CD4-positive, alpha-beta T cell (primary cell): ENCODE data around the gene AGBL1. TPM values are rescaled to one million over a fixed set of nuclear protein-coding genes. Genes with fewer than 3 reads are reported as not detected.

Experiments
- ATAC-seq: fragments of 200-7000 bp; cut with Tn5 transposase; one replicate; pipeline ENCODE4 v1.10.0; 2022; ENCODE audit warnings: mild to moderate bottlenecking; ENCODE audit not compliant: poor library complexity
- CTCF ChIA-PET: fragments of 350-600 bp; sonication (Branson Sonifier 250); formaldehyde crosslinking; loops from one replicate; lab custom pipeline; 2021; ENCODE audit warnings: antibody characterized with exemption, inconsistent platforms; lab: Charles Lee
- POLR2A ChIA-PET: fragments of 350-600 bp; sonication (Branson Sonifier 250); formaldehyde crosslinking; loops from one replicate; lab custom pipeline; 2021; ENCODE audit warnings: antibody characterized with exemption, inconsistent platforms; lab: Charles Lee
- DNase-seq, 14 experiments: peaks; one replicate each; pipeline ENCODE4 v3.0.0-alpha.2; 2013 to 2020; ENCODE audit warnings: mixed read lengths in 2 of 14
- H3K27ac ChIP-seq, 2 donors: one replicate each; pipeline versions ENCODE4 v1.5.1 to v1.7.0; 2013; ENCODE audit warnings: low read length in 2 of 2, low read depth in 1 of 2, mild to moderate bottlenecking in 1 of 2
- H3K27me3 ChIP-seq, 2 experiments: 1 replicate in 1 of 2; 2 replicates in 1 of 2; pipeline versions ENCODE4 v1.6.1 to v1.7.0; 2013; ENCODE audit warnings: low read length in 2 of 2, control low read depth in 1 of 2, mild to moderate bottlenecking in 1 of 2, moderate library complexity in 1 of 2; ENCODE audit not compliant: insufficient read depth in 2 of 2, control insufficient read depth in 1 of 2
- H3K36me3 ChIP-seq: one replicate; pipeline ENCODE4 v1.6.1; 2013; ENCODE audit warnings: low read length, control low read depth; ENCODE audit not compliant: insufficient read depth
- H3K4me1 ChIP-seq: one replicate; pipeline ENCODE4 v1.6.1; 2013; ENCODE audit warnings: low read length, control low read depth; ENCODE audit not compliant: insufficient read depth
- H3K4me3 ChIP-seq: one replicate; pipeline ENCODE4 v1.5.1; 2013; ENCODE audit warnings: mild to moderate bottlenecking, low read length, moderate library complexity
- H3K9me3 ChIP-seq, 2 experiments: 1 replicate in 1 of 2; 2 replicates in 1 of 2; pipeline versions ENCODE4 v1.6.1 to v1.7.0; 2013; ENCODE audit warnings: low read length in 2 of 2, mild to moderate bottlenecking in 2 of 2, control low read depth in 1 of 2, moderate library complexity in 1 of 2; ENCODE audit not compliant: control insufficient read depth in 1 of 2, insufficient read depth in 1 of 2
- H3K27ac Mint-ChIP-seq: one replicate; pipeline ENCODE4 v1.8.0; 2020; ENCODE audit warnings: mixed read lengths
- H3K27me3 Mint-ChIP-seq: one replicate; pipeline ENCODE4 v1.8.0; 2021; ENCODE audit warnings: mixed read lengths
- H3K36me3 Mint-ChIP-seq: one replicate; pipeline ENCODE4 v1.8.0; 2021; ENCODE audit warnings: low read depth, mixed read lengths
- H3K4me1 Mint-ChIP-seq: one replicate; pipeline ENCODE4 v1.8.0; 2021; ENCODE audit warnings: low read depth, mixed read lengths
- H3K4me3 Mint-ChIP-seq: one replicate; pipeline ENCODE4 v1.8.0; 2020; ENCODE audit warnings: mild to moderate bottlenecking, mixed read lengths
- H3K9me3 Mint-ChIP-seq: one replicate; pipeline ENCODE4 v1.8.0; 2020; ENCODE audit warnings: mixed read lengths
- intact Hi-C, 2 experiments: fragments of 100-400 bp; cut with DNase I in 1 of 2; cut with micrococcal nuclease in 1 of 2; formaldehyde crosslinking; loops; one replicate each; pipeline versions ENCODE4 v1.15.1 to v1.9.0; 2023 to 2025; cut with DNase I, micrococcal nuclease
- total RNA-seq, 174 experiments: library from RNA in 2 of 174; stranded (reverse) in 2 of 174; gene quantifications; one replicate each; pipeline ENCODE4 v1.2.3 and lab custom pipeline; 2021 to 2026
- TF ChIP-seq, protein P1 (sequence below): fragments of 200-600 bp; IDR thresholded peaks from one replicate; pipeline ENCODE4 v1.8.0; 2022; ENCODE audit warnings: antibody characterized with exemption, mild to moderate bottlenecking

Gene AGBL1
- total RNA-seq, 2 experiments from 2014 or later = not detected

DNA sequence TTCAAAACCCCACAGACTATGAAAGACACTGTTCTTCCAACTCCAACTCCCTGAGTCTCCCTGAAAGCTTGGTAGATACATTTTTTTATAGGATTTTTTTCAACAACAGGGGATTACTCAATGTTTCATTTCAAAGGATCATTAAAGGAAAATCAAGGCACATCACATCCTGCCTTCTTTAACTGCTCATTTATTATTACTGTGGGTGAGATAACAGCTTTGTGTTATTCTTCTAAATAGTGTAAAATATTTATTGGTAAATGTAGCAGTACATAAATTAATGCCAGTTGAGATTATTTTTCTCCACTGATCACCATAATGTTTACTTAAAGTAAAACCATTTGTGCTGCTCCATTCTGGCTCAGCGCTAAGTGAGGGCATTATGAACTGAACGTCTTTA is 57.2 kb downstream of the AGBL1 start:
- H3K27ac ChIP-seq = no peak overlapping the region
- H3K9me3 Mint-ChIP-seq = no peaks in the 10 kb centered on the region
- H3K4me3 Mint-ChIP-seq = no peak overlapping the region
- H3K4me1 ChIP-seq = no peaks in the 10 kb centered on the region
- intact Hi-C loops = no loop called here
- ATAC-seq = no peak
- TF ChIP-seq, protein P1, sequence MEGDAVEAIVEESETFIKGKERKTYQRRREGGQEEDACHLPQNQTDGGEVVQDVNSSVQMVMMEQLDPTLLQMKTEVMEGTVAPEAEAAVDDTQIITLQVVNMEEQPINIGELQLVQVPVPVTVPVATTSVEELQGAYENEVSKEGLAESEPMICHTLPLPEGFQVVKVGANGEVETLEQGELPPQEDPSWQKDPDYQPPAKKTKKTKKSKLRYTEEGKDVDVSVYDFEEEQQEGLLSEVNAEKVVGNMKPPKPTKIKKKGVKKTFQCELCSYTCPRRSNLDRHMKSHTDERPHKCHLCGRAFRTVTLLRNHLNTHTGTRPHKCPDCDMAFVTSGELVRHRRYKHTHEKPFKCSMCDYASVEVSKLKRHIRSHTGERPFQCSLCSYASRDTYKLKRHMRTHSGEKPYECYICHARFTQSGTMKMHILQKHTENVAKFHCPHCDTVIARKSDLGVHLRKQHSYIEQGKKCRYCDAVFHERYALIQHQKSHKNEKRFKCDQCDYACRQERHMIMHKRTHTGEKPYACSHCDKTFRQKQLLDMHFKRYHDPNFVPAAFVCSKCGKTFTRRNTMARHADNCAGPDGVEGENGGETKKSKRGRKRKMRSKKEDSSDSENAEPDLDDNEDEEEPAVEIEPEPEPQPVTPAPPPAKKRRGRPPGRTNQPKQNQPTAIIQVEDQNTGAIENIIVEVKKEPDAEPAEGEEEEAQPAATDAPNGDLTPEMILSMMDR = no peak
- H3K36me3 Mint-ChIP-seq = no peaks in the 10 kb centered on the region
- DNase-seq = no peak
- H3K4me1 Mint-ChIP-seq = no peaks in the 10 kb centered on the region
- H3K27me3 ChIP-seq = no peaks in the 10 kb centered on the region
- H3K27me3 Mint-ChIP-seq = peaks cover 15% of the 10 kb centered on the region
- ChIA-PET POLR2A (no interaction called here), CTCF (no interaction called here)
- H3K4me3 ChIP-seq = no peak overlapping the region
- H3K27ac Mint-ChIP-seq = no peak overlapping the region
- H3K36me3 ChIP-seq = no peaks in the 10 kb centered on the region
- H3K9me3 ChIP-seq = no peaks in the 10 kb centered on the region

DNA sequence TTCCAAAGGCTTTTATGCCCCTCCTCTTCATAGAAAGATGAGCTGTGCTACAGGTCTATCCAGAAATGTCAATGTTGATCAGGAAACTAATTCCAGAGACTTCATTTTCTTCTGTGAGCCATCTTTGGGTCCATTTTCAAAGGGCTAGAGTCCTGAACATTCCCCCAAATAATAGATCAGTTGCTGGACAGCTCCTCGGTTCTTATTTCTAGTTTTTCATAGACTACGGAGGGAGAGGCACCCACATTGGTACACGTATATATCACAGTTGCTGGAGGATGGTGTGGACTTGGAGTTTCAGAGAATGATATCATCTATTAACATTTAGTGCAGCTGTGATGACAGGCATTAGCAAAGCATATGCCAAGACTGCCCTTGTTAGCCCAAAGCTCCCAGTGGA is 59.1 kb downstream of the AGBL1 start:
- TF ChIP-seq, protein P1 = no peak
- Histone ChIP-seq H3K27ac (no peak overlapping the region), H3K27me3 (no peaks in the 10 kb centered on the region), H3K4me3 (no peak overlapping the region), H3K4me1 (no peaks in the 10 kb centered on the region), H3K9me3 (no peaks in the 10 kb centered on the region), H3K36me3 (no peaks in the 10 kb centered on the region)
- ATAC-seq (no peak), DNase-seq (no peak)
- Mint-ChIP-seq H3K9me3 (peaks cover 3% of the 10 kb centered on the region), H3K36me3 (no peaks in the 10 kb centered on the region), H3K27ac (no peak overlapping the region), H3K4me1 (no peaks in the 10 kb centered on the region), H3K4me3 (no peak overlapping the region), H3K27me3 (peaks cover 35% of the 10 kb centered on the region)
- intact Hi-C loops = no loop called here
- ChIA-PET CTCF (no interaction called here), POLR2A (no interaction called here)

DNA sequence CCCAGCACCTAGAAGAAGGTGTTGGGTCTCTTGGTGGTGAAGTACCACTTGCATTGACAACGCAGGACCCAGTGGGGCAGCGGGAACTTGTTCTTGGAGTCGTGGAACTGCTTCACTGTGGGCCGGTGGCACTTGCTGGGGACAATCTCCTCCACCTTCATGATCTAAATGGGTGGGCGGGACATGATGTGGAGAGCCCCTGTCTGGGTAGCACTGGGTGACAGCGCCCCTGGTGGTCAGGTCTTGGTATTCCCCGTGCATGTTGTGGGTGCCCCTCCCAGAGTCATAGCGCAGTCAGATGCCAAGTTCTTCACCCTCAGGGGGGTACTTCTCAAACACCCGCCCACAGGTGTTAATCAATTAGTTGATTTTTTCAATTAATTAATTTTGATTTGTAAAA is 60.2 kb downstream of the AGBL1 start:
- Histone ChIP-seq H3K36me3 (no peaks in the 10 kb centered on the region), H3K9me3 (no peaks in the 10 kb centered on the region), H3K4me3 (no peak overlapping the region), H3K27ac (no peak overlapping the region), H3K27me3 (no peaks in the 10 kb centered on the region), H3K4me1 (no peaks in the 10 kb centered on the region)
- Mint-ChIP-seq H3K27ac (no peak overlapping the region), H3K36me3 (no peaks in the 10 kb centered on the region), H3K27me3 (peaks cover 40% of the 10 kb centered on the region), H3K4me1 (no peaks in the 10 kb centered on the region), H3K4me3 (no peak overlapping the region), H3K9me3 (peaks cover 8% of the 10 kb centered on the region)
- ChIA-PET POLR2A (no interaction called here), CTCF (no interaction called here)
- TF ChIP-seq, protein P1 = no peak
- intact Hi-C loops = loop anchor here in 1 of 2 experiments (10.0 kb wide), 1 partner anchor 55 kb away; no protein-coding TSS in a partner anchor
- DNase-seq (peak in 3 of 14 experiments; percentile 0 to 12 (median 4)), ATAC-seq (no peak)
